BLaER1 treated with 17β-estradiol and CSF1 and Interleukin-3, amounts not matched to agents 10 nM and 100 nM (cell line): ENCODE results near the gene SUGP2.

ENCODE experiments used
- H3K27ac ChIP-seq, 11 experiments: shearing (Covaris generic); formaldehyde crosslinking; 2 replicates each; pipeline ENCODE4 v1.8.1; 2022
- H3K27me3 ChIP-seq, 11 experiments: shearing (Covaris generic); formaldehyde crosslinking; 2 replicates each; pipeline ENCODE4 v1.8.1; 2022
- H3K36me3 ChIP-seq, 11 experiments: shearing (Covaris generic); formaldehyde crosslinking; 2 replicates each; pipeline ENCODE4 v1.8.1; 2022
- H3K4me1 ChIP-seq, 10 experiments: shearing (Covaris generic); formaldehyde crosslinking; 2 replicates each; pipeline ENCODE4 v1.8.1; 2022
- H3K4me2 ChIP-seq, 11 experiments: shearing (Covaris generic); formaldehyde crosslinking; 2 replicates each; pipeline ENCODE4 v1.8.1; 2022
- H3K4me3 ChIP-seq, 10 experiments: shearing (Covaris generic); formaldehyde crosslinking; 2 replicates each; pipeline ENCODE4 v1.8.1; 2022
- H3K9ac ChIP-seq, 11 experiments: shearing (Covaris generic); formaldehyde crosslinking; 2 replicates each; pipeline ENCODE4 v1.8.1; 2022
- H3K9me3 ChIP-seq, 11 experiments: shearing (Covaris generic); formaldehyde crosslinking; replicated peaks in 1 of 11; 2 replicates each; pipeline ENCODE4 v1.8.1; 2022
- H4K20me1 ChIP-seq, 11 experiments: shearing (Covaris generic); formaldehyde crosslinking; 2 replicates each; pipeline ENCODE4 v1.8.1; 2022
- Cebpa-rat ChIP-seq, 11 experiments: shearing (Covaris generic); IDR thresholded peaks; 2 replicates each; pipeline ENCODE4 v1.8.1; 2022

Gene SUGP2

GRCh38 chr19:19056636-19057275 lies 23.4 kb upstream of the SUGP2 start:
- Histone ChIP-seq H3K4me2 (no peak overlapping the region), H3K9me3 (no peaks in the 10 kb centered on the region), H3K4me3 (no peak overlapping the region), H4K20me1 (peaks cover 0 to 79% (median 52%) of the 10 kb centered on the region in 11 experiments; a peak in 17 of 22 replicates), H3K36me3 (peaks cover 70 to 99% (median 93%) of the 10 kb centered on the region in 11 experiments), H3K9ac (no peak overlapping the region), H3K27me3 (no peaks in the 10 kb centered on the region), H3K4me1 (peaks cover 0 to 9% (median 5%) of the 10 kb centered on the region in 10 experiments; a peak in 10 of 20 replicates), H3K27ac (no peak overlapping the region)
- no peak for TF ChIP-seq Cebpa-rat (IDR thresholded peaks at IDR 0.05)

GRCh38 chr19:19055701-19056100 lies 22.4 kb upstream of the SUGP2 start:
- Histone ChIP-seq H3K27ac (no peak overlapping the region), H3K4me2 (no peak overlapping the region), H3K9ac (no peak overlapping the region), H4K20me1 (peaks cover 0 to 77% (median 58%) of the 10 kb centered on the region in 11 experiments; a peak in 17 of 22 replicates), H3K4me1 (0 out of 20 replicates have a peak, but pooled peaks cover 0 to 5% (median 0%) of the 10 kb centered on the region in 10 experiments), H3K4me3 (no peak overlapping the region), H3K36me3 (peaks cover 80 to 99% (median 94%) of the 10 kb centered on the region in 11 experiments), H3K9me3 (no peaks in the 10 kb centered on the region), H3K27me3 (no peaks in the 10 kb centered on the region)
- TF ChIP-seq Cebpa-rat (IDR thresholded peaks at IDR 0.05), result no peak

- peaks cover 0 to 4% (median 2%) of the 10 kb centered on the region in 10 experiments; a peak in 6 of 20 replicates for H3K4me1 ChIP-seq
Observed at GRCh38 chr19:19054939-19055440, 21.7 kb upstream of the SUGP2 start.

GRCh38 chr19:19054315-19054938 lies 21.1 kb upstream of the SUGP2 start:
- H3K36me3 ChIP-seq, result peaks cover 81 to 100% (median 98%) of the 10 kb centered on the region in 11 experiments
- peaks cover 0 to 89% (median 62%) of the 10 kb centered on the region in 11 experiments; a peak in 17 of 22 replicates for H4K20me1 ChIP-seq
- no peak overlapping the region for H3K4me3 ChIP-seq
- H3K4me2 ChIP-seq, result no peak overlapping the region
- no peaks in the 10 kb centered on the region for H3K27me3 ChIP-seq
- H3K4me1 ChIP-seq, result peaks cover 0 to 10% (median 4%) of the 10 kb centered on the region in 10 experiments; a peak in 10 of 20 replicates
- no peak for TF ChIP-seq Cebpa-rat (IDR thresholded peaks at IDR 0.05)
- H3K27ac ChIP-seq, result no peak overlapping the region
- no peak overlapping the region for H3K9ac ChIP-seq
- H3K9me3 ChIP-seq, result no peaks in the 10 kb centered on the region

More at GRCh38 chr19:19054939-19055440, 21.7 kb upstream of the SUGP2 start:
- Histone ChIP-seq H3K9me3 (no peaks in the 10 kb centered on the region), H3K36me3 (peaks cover 83 to 100% (median 98%) of the 10 kb centered on the region in 11 experiments), H3K27me3 (no peaks in the 10 kb centered on the region), H3K4me2 (no peak overlapping the region), H3K27ac (no peak overlapping the region), H3K4me3 (no peak overlapping the region), H3K9ac (no peak overlapping the region), H4K20me1 (peaks cover 0 to 83% (median 62%) of the 10 kb centered on the region in 11 experiments; a peak in 17 of 22 replicates)
- no peak for TF ChIP-seq Cebpa-rat (IDR thresholded peaks at IDR 0.05)

- peaks cover 74 to 100% (median 97%) of the 10 kb centered on the region in 11 experiments for H3K36me3 ChIP-seq
- no peak overlapping the region for H3K27ac ChIP-seq
- no peaks in the 10 kb centered on the region for H3K27me3 ChIP-seq
Observed at GRCh38 chr19:19053508-19054314, 20.4 kb upstream of the SUGP2 start.

GRCh38 chr19:19052921-19053320 lies 19.6 kb upstream of the SUGP2 start:
- Histone ChIP-seq H3K4me1 (peaks cover 0 to 22% (median 8%) of the 10 kb centered on the region in 10 experiments; a peak in 10 of 20 replicates), H3K9ac (no peak overlapping the region; a peak in 1 of 22 replicates), H3K27me3 (no peaks in the 10 kb centered on the region), H3K4me2 (no peak overlapping the region), H3K4me3 (no peak overlapping the region), H3K36me3 (peaks cover 68 to 100% (median 99%) of the 10 kb centered on the region in 11 experiments), H3K9me3 (no peaks in the 10 kb centered on the region), H3K27ac (no peak overlapping the region), H4K20me1 (peaks cover 0 to 99% (median 55%) of the 10 kb centered on the region in 11 experiments; a peak in 16 of 22 replicates)
- TF ChIP-seq Cebpa-rat (IDR thresholded peaks at IDR 0.05), result no peak

More at GRCh38 chr19:19053508-19054314, 20.4 kb upstream of the SUGP2 start:
- Histone ChIP-seq H3K4me1 (peaks cover 0 to 17% (median 7%) of the 10 kb centered on the region in 10 experiments; a peak in 10 of 20 replicates), H3K4me2 (no peak overlapping the region), H4K20me1 (peaks cover 0 to 96% (median 59%) of the 10 kb centered on the region in 11 experiments; a peak in 17 of 22 replicates), H3K9ac (no peak overlapping the region), H3K4me3 (no peak overlapping the region), H3K9me3 (no peaks in the 10 kb centered on the region)
- TF ChIP-seq Cebpa-rat (IDR thresholded peaks at IDR 0.05), result no peak

- H3K4me1 ChIP-seq, result peaks cover 0 to 22% (median 8%) of the 10 kb centered on the region in 10 experiments; a peak in 10 of 20 replicates
- H4K20me1 ChIP-seq, result peaks cover 0 to 99% (median 48%) of the 10 kb centered on the region in 11 experiments; a peak in 16 of 22 replicates
- H3K27me3 ChIP-seq, result no peaks in the 10 kb centered on the region
- 0 out of 22 replicates have a peak overlapping the region, but pooled peaks of 3 of the 11 experiments have one; percentile 13 to 37 (median 17) for H3K9ac ChIP-seq
- no peaks in the 10 kb centered on the region for H3K9me3 ChIP-seq
- TF ChIP-seq Cebpa-rat (IDR thresholded peaks at IDR 0.05), result no peak
- H3K4me3 ChIP-seq, result no peak overlapping the region
- no peak overlapping the region for H3K4me2 ChIP-seq
- H3K36me3 ChIP-seq, result peaks cover 66 to 100% (median 99%) of the 10 kb centered on the region in 11 experiments
- H3K27ac ChIP-seq, result peak overlapping the region in 1 of 11 experiments; percentile 9; a peak in 1 of 22 replicates
Observed at GRCh38 chr19:19051478-19052213, 18.3 kb upstream of the SUGP2 start.

GRCh38 chr19:19050731-19051130 lies 17.4 kb upstream of the SUGP2 start:
- Histone ChIP-seq H4K20me1 (peaks cover 0 to 100% (median 44%) of the 10 kb centered on the region in 11 experiments; a peak in 16 of 22 replicates), H3K27me3 (no peaks in the 10 kb centered on the region), H3K4me2 (no peak overlapping the region), H3K4me1 (peaks cover 0 to 22% (median 8%) of the 10 kb centered on the region in 10 experiments; a peak in 10 of 20 replicates), H3K27ac (peak overlapping the region in 1 of 11 experiments; percentile 3; a peak in 1 of 22 replicates), H3K9ac (no peak overlapping the region), H3K4me3 (no peak overlapping the region), H3K9me3 (no peaks in the 10 kb centered on the region), H3K36me3 (peaks cover 63 to 100% (median 100%) of the 10 kb centered on the region in 11 experiments)
- TF ChIP-seq Cebpa-rat (IDR thresholded peaks at IDR 0.05), result no peak
